ENCODE data around the gene AMIGO2.

- TF ChIP-seq CTCF (IDR thresholded peaks at IDR 0.05) (no peak), POLR2A (IDR thresholded peaks at IDR 0.05) (no peak), EP300 (IDR thresholded peaks at IDR 0.05; ENCODE audit: low read depth) (no peak), POLR2AphosphoS5 (IDR thresholded peaks at IDR 0.05) (no peak)
Measured at GRCh38 chr12:47073951-47074350, 5.8 kb downstream of the AMIGO2 start.
